Activated CD8-positive, alpha-beta memory T cell treated with anti-CD3 and anti-CD28 coated beads for 4 hours (primary cell): ENCODE measurements around the gene C18orf54.
"Not testable (repeated sequence)": the region's sequence is repeated elsewhere in the genome, so short reads cannot be mapped to it uniquely, and the experiment has no call there.

ENCODE experiments used
- DNase-seq, 2 donors: peaks; one replicate each; pipeline ENCODE4 v3.0.0-alpha.2; 2020; ENCODE audit warnings: low read depth in 2 of 2

The C18orf54 gene

DNA sequence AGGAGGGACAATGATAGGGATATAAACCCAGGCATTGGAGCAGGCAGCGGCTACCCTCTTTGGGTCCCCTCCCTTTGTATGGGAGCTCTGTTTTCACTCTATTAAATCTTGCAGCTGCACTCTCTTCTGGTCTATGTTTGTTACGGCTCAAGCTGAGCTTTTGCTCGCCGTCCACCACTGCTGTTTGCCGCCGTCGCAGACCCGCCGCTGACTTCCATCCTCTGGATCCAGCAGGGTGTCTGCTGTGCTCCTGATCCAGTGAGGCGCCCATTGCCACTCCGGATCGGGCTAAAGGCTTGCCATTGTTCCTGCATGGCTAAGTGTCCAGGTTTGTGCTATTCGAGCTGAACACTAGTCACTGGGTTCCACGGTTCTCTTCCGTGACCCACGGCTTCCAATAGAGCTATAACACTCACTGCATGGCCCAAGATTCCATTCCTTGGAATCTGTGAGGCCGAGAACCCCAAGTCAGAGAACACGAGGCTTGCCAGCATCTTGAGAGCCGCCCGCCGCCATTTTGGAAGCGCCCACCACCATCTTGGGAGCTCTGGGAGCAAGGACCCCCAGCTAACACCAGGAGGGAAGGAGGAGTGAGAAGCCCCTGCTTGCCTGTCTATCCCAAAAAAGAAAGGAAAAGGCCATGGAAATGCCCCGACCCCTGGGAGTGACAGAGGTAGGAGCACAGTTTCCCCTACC is 29.2 kb downstream of the C18orf54 start:
- DNase-seq = not testable (repeated sequence)

DNA sequence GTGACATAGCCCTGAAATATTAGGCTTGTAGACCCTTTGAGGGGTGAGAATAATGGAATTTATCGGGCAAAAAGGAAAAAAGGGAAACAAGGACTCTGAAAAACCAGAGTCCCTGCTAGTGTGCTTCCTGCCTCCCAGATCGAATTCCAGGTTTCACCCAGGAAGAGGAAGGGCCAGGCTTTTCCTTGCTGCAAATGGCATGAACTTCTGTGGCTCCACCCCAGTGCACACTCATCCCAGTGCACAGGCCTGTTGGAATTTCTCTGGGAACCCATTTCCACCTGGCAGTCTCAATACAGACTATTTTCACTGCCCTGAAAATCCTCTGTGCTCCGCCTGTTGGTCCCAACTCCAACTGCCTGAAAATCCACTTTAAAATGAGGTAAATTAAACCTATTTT is 29.9 kb downstream of the C18orf54 start:
- DNase-seq = no peak

DNA sequence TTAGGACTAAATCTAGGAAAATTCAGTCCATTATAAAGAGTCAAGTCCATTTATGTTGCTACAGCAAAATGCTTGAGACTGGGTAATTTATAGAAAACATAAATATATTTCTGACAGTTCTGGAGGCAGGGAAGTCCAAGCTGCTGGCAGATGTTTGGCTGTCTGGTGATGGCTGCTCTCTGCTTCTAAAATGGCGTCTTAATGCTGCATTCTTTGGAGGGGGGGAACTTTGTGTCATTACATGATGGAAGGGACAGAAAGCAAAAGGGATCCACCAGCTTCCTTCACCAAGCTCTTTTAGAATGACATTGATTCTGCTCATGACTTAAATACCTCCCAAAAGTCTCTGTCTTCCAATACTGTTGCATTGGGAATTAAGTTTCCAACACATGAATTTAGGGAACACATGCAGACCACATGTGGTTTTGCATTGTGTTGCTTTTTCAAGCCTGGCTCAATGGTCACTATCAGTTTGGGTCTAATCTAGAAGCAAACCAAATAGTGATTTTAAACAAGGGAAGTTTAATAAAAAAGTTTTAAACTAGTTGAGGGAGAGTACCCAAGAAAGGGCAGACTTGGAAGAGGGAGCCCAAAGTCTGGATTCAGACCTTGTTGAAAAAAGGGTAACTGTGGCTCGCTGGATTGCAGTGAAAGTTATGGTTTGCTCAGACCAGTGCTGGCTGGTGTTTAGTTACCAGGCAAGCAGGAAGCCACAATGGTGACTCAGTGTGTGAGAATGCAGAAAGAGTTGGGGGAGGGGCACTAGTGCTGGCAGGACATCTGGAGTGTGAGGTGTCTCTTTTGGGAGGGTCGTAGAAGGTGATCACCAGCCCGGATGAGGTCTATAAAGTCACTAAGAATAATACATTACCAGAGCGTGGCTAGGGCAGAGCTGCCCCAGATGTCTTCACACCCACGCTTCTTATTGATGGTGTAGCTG is 30.8 kb downstream of the C18orf54 start:
- DNase-seq = peak in 1 of 2 donors; percentile 1

DNA sequence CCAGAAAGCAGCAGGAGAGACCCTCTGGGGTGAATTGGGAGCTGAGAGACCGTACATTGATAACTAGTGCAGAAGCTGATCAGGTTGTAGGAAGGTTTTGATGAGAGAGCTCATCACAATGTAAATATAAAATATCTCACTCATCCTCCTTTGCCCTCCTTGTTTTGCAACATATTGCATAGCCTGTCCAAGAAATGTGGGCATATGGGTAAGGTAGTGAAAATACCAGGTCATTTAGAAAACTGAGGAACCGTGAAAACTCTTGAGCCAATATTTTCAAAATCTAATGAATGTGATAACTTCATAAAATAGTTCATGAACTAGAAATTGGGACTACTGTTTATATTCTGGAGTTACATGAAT is 31.4 kb downstream of the C18orf54 start:
- DNase-seq = no peak

DNA sequence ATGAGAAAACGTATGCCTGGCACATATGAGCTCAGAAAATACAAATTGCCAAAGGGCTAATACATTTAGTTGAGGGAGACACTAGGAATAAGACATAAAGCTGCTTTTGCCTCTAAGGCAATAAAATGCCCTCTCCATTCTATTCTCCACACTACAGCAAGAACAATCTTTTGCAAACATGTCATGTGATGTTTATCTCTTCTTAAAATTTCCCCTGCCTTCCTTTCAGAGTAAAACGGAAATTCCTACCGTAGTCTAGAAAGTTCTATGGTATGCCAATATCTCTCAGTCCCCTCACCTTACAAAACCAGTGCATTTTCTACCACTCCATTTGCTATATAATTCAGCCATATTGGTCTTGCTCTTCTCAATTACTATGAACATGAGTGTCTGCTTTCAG is 33.1 kb downstream of the C18orf54 start:
- DNase-seq = no peak

DNA sequence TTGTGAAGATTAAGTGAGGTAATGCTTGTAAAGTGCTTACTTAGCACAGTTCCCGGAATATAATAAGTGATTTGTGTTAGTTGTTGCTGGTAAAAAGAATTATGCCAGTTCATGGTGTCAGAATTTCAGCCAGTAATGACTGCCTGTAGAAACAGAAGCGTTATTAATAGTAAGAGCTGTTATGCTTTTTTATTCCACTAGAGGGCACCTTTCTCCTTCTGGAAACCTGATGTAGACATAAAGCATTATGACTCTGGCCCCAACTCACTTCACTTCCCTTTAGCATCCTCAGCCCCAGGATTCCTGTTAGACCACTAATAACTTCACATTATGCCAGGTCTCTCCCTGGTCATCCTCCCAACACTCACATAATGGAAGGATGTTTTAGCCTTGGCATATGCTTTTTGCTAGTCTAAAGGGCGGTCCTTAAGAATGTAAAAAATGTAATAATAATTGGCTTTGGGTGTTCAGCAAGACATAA is 34.9 kb downstream of the C18orf54 start:
- no peak for DNase-seq

DNA sequence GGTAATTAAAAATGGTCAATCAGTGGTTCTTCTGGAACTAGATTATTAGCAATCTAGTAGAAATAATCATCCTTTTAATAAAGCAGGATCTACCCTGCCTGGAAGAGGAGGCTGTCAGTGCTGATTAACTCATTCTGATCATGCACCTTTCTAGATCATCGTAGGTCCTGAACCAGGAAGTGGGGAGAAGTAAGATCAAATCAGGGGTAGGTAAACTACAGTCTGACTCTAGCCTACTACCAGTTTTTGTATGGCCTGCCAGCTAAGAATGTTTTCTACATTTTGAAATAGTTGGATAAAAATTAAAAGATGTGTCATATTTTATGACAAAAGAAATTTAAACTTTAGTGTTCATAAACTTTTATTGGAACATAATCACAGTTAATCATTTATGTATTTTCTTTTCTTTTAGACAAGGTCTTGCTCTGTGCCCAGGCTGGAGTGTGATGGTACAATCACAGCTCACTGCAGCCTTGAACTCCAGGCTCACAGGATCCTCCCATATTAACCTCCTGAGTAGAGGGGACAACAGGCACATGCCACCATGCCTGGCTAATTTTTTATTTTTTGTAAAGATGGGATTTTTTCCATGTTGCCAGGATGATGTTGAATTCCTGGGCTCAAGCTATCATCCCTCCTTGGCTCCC is 36.1 kb downstream of the C18orf54 start:
- no peak for DNase-seq

DNA sequence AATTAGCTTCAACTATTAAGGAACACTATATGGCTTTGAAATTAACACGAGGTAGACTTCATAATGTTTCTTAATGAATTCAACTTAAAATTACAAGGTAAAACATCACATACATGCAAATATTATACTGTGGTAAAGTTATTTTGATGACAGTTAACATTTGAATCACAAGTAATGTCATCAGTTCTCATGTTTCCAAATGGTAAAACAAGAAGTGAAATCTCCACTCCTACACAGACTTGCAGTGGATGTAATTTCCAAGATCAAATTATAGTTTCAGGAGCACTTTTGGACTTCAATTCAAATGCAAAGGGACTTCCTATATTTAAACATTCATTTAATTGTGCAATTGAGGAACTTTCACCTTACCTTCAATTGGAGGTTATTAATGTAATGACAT is 39.1 kb downstream of the C18orf54 start:
- no peak for DNase-seq

DNA sequence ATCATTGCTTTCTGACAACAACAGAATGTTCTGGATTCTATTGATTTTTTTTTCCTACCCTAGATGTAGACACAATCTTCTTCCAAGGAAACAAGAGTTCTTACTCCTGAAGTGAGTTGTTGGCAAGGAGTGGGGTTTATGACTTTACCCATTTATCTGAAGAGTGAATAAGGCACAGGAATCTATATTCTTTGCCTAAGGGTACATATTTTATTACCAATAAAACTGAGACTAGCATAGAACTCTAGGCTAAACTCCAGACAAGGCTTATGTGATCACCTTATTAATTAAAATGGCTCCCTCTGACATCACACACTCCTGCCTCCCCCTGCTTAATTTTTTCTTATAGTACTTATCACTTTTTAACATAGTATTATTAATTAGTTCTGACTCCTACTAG is 47.6 kb downstream of the C18orf54 start:
- DNase-seq = no peak

DNA sequence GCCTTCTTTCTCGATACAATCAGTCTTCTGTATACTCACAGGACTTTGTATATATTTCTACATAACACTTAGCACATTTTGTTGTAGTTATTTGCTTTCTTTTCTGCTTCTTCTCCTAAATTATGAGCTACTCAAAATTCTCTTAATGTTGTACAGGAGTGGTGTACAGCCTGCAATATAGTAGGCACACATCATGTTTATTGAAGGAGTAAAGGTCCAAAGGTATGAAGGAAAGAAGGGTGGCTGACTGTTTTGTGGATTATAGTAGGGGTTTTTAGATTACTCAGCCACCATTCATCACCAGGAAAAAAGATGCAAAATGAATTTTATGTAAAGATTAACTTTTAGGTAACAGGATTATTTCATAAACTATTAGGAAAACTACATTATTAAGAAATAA is 54.1 kb downstream of the C18orf54 start:
- no peak for DNase-seq

DNA sequence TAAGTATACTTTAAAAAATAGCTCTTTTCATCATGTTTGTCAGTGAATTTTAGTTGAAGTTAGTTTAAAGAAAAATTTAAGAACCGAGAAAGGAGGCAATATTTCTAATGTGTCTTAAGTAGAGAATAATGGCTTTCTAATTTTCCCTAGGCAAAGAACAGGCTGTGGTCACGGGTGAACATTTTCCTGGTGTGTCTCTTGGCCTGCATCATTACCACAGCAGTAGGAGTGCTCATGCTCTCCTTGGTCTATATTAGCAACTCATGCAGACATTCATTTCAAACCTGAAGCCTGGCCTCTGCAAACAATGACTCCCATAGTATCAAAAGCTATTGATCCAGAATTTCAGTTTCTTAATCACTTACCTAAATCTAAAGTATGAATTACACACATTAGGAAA is 57.4 kb downstream of the C18orf54 start:
- no peak for DNase-seq

DNA sequence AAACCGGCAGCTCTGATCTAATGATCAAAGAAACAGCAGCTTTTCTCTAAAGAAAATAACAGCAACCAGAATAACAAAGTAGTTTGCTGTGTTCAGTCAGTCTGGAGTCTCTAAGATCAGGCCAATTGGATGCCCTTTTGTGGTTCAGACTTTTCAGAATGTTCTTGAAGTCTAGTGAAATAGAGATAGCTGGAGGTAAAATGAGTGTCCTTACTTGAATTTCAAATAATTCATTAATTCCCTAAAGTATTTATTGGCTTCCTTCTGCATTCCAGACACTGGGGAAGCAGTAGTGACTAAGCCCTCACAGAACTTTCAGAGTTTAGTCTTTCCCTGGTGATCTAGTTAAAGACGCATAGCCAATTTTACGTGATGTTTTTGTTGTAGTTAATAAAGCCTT is 58.7 kb downstream of the C18orf54 start:
- DNase-seq = no peak

DNA sequence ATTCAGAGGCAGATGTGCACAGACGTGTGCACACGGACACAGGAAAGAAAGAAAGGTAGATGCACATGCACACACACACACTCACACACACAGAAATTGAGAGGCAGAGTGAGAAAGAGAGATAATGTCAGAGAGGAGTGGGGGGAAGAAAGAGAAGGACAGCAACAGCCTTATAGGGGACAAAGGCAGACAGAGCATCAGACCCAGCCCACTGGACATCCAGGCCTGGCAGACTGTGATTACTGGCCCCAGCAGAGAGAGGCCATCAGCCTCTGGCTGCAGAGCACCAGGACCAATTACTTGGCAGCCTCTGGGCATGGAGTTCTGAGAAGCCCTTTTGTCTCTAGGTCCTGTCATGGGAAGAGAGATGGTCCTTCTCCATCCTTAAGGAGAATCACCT is 66.1 kb downstream of the C18orf54 start:
- DNase-seq = no peak

DNA sequence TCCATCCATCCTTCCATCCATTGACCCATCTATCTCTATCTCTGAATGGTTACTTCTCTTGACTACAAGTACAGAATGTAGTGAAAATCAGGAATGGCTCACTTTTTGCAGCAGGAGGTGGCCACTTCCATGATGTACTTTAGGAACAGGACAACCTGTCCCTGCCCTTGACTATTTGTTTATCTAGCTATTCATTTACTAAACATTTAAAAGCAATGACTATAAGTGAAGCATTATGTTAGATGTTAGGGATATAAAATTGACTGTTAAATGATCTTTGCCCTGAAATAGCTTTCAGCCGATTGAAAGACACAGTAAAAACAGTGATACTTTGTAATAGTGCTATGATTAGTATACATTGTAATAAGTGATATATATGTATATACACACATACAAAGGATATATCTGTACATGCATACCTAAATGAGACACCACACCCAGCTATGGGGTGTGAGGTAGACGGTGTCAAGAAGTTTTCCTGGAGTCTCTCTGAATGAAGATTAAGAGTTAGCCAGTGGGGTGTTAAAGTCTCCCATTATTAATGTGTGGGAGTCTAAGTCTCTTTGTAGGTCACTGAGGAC is 68.5 kb downstream of the C18orf54 start:
- DNase-seq = no peak
